Glutamatergic neuron (in vitro differentiated cells): ENCODE measurements around the gene KLHL33. TPM values are rescaled to one million over a fixed set of nuclear protein-coding genes. Genes with fewer than 3 reads are reported as not detected.

Experiments
- DNase-seq: peaks from one replicate; pipeline ENCODE4 v3.0.0; 2022
- H3K27ac Mint-ChIP-seq: one replicate; pipeline ENCODE4 v1.8.0; 2020; ENCODE audit warnings: mild to moderate bottlenecking, mixed read lengths, inconsistent platforms; ENCODE audit not compliant: unreplicated experiment
- H3K27me3 Mint-ChIP-seq: one replicate; pipeline ENCODE4 v1.8.0; 2020; ENCODE audit warnings: mild to moderate bottlenecking, moderate library complexity, mixed read lengths, inconsistent platforms; ENCODE audit not compliant: unreplicated experiment
- H3K36me3 Mint-ChIP-seq: one replicate; pipeline ENCODE4 v1.8.0; 2020; ENCODE audit warnings: mild to moderate bottlenecking, mixed read lengths, inconsistent platforms; ENCODE audit not compliant: unreplicated experiment
- H3K4me1 Mint-ChIP-seq: one replicate; pipeline ENCODE4 v1.8.0; 2020; ENCODE audit warnings: mild to moderate bottlenecking, low read depth, mixed read lengths, inconsistent platforms; ENCODE audit not compliant: unreplicated experiment
- H3K4me3 Mint-ChIP-seq: one replicate; pipeline ENCODE4 v1.8.0; 2020; ENCODE audit warnings: mild to moderate bottlenecking, mixed read lengths, inconsistent platforms; ENCODE audit not compliant: unreplicated experiment
- H3K9me3 Mint-ChIP-seq: one replicate; pipeline ENCODE4 v1.8.0; 2020; ENCODE audit warnings: mild to moderate bottlenecking, moderate library complexity, mixed read lengths, inconsistent platforms; ENCODE audit not compliant: unreplicated experiment
- total RNA-seq: library from RNA; stranded (reverse); fragmentation: NEBNext Ultra II Directional; extraction: Animal tissue kit (Norgen Biotek cat#: 25700); gene quantifications from one replicate; pipeline ENCODE4 v1.2.1, GENCODE V29; 2021; ENCODE audit not compliant: unreplicated experiment
- TF ChIP-seq, protein P1 (sequence below): fragments of 200-600 bp; sonication (generic); IDR thresholded peaks from one replicate; pipeline ENCODE4 v1.5.0; 2021; ENCODE audit not compliant: partially characterized antibody, unreplicated experiment

The KLHL33 gene
- total RNA-seq, 1 donor from 2014 or later: 0.15 TPM

DNA sequence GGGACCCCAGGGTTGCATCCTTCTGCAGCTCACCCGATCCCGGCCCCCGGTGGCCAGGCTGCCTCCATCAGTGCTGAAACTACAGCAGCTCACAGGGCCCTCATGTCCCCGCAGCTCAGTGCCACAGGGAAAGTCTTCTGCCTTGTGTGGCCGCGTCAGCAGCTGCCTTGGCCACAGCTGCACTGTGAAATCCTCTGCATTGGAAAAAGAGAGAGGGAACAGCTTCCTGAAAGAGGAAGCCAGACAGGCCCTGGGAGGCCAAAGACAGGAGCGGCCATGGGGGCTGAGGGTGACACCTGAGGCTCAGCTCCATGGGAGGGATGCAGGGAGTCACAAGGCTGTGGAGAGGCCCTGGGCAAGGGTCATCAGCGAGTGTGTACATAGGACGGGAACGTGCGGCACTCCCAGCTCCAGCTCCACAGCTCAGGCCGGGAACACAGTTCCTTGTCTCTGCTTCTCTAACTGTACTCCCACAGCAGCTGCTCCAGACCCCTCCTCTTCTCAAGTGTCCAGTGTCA, 59.8 kb downstream of the KLHL33 start:
- no peak overlapping the region for H3K4me3 Mint-ChIP-seq
- H3K36me3 Mint-ChIP-seq: peaks cover 9% of the 10 kb centered on the region
- H3K27me3 Mint-ChIP-seq: peaks cover 4% of the 10 kb centered on the region
- no peaks in the 10 kb centered on the region for H3K4me1 Mint-ChIP-seq
- no peak overlapping the region for H3K27ac Mint-ChIP-seq
- TF ChIP-seq, protein P1, sequence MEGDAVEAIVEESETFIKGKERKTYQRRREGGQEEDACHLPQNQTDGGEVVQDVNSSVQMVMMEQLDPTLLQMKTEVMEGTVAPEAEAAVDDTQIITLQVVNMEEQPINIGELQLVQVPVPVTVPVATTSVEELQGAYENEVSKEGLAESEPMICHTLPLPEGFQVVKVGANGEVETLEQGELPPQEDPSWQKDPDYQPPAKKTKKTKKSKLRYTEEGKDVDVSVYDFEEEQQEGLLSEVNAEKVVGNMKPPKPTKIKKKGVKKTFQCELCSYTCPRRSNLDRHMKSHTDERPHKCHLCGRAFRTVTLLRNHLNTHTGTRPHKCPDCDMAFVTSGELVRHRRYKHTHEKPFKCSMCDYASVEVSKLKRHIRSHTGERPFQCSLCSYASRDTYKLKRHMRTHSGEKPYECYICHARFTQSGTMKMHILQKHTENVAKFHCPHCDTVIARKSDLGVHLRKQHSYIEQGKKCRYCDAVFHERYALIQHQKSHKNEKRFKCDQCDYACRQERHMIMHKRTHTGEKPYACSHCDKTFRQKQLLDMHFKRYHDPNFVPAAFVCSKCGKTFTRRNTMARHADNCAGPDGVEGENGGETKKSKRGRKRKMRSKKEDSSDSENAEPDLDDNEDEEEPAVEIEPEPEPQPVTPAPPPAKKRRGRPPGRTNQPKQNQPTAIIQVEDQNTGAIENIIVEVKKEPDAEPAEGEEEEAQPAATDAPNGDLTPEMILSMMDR: no peak
- peaks cover 5% of the 10 kb centered on the region for H3K9me3 Mint-ChIP-seq
- no peak for DNase-seq

Other genes starting within 250 kb of the KLHL33 start
- not detected for gene OR11G2, start 245.3 kb downstream of the KLHL33 start, total RNA-seq
- gene OR11H6, start 212.5 kb downstream of the KLHL33 start, total RNA-seq: not detected
- not detected for gene OR11H7, start 207.2 kb downstream of the KLHL33 start, total RNA-seq
- gene OR11H4, start 196.9 kb downstream of the KLHL33 start, total RNA-seq: not detected
- 37.4 TPM for gene TTC5, start 130.2 kb downstream of the KLHL33 start, total RNA-seq
- gene CCNB1IP1, start 102.9 kb downstream of the KLHL33 start, total RNA-seq: 95.8 TPM
- 33.9 TPM for gene PARP2, start 92.5 kb downstream of the KLHL33 start, total RNA-seq
- gene TEP1, start 22.7 kb downstream of the KLHL33 start, total RNA-seq: 22.7 TPM
- gene OSGEP, start 18.6 kb upstream of the KLHL33 start, total RNA-seq: 65.0 TPM
- gene APEX1, start 19.1 kb upstream of the KLHL33 start, total RNA-seq: 265 TPM
- 49.1 TPM for gene PIP4P1, start 25.3 kb upstream of the KLHL33 start, total RNA-seq
- gene PNP, start 33.2 kb upstream of the KLHL33 start, total RNA-seq: 25.9 TPM
- 0.98 TPM for gene RNASE10, start 69.4 kb upstream of the KLHL33 start, total RNA-seq
- not detected for gene RNASE9, start 124.9 kb upstream of the KLHL33 start, total RNA-seq
- not detected for gene RNASE11, start 151.8 kb upstream of the KLHL33 start, total RNA-seq
- not detected for gene RNASE12, start 155.2 kb upstream of the KLHL33 start, total RNA-seq
- gene OR6S1, start 205.5 kb upstream of the KLHL33 start, total RNA-seq: not detected
- gene RNASE4, start 248.4 kb upstream of the KLHL33 start, total RNA-seq: 1.7 TPM